OCI-LY1 (cell line): ENCODE results near the gene AGAP1.

Source experiments
- EZH2 ChIP-seq: fragments of 200-600 bp; sonication (generic), shearing (Covaris generic); IDR thresholded peaks from 2 replicates; pipeline ENCODE4 v1.8.0; 2017; ENCODE audit warnings: borderline replicate concordance, mixed run types, mild to moderate bottlenecking, antibody characterized with exemption, low read length, moderate library complexity, mixed read lengths
- TF ChIP-seq, protein P1 (sequence below): fragments of 200-600 bp; sonication (generic), shearing (Covaris generic); IDR thresholded peaks from 2 replicates; pipeline ENCODE4 v1.5.1; 2017; ENCODE audit warnings: mild to moderate bottlenecking, antibody characterized with exemption, low read length, moderate library complexity, mixed read lengths

GRCh38 chr2:235937087-235937486, 443.2 kb downstream of the AGAP1 start:
- TF ChIP-seq, protein P1, sequence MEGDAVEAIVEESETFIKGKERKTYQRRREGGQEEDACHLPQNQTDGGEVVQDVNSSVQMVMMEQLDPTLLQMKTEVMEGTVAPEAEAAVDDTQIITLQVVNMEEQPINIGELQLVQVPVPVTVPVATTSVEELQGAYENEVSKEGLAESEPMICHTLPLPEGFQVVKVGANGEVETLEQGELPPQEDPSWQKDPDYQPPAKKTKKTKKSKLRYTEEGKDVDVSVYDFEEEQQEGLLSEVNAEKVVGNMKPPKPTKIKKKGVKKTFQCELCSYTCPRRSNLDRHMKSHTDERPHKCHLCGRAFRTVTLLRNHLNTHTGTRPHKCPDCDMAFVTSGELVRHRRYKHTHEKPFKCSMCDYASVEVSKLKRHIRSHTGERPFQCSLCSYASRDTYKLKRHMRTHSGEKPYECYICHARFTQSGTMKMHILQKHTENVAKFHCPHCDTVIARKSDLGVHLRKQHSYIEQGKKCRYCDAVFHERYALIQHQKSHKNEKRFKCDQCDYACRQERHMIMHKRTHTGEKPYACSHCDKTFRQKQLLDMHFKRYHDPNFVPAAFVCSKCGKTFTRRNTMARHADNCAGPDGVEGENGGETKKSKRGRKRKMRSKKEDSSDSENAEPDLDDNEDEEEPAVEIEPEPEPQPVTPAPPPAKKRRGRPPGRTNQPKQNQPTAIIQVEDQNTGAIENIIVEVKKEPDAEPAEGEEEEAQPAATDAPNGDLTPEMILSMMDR: no peak
- no peak for TF ChIP-seq EZH2
